ENCODE results near the gene SCRT2. TPM values are rescaled to one million over a fixed set of nuclear protein-coding genes. Genes with fewer than 3 reads are reported as not detected.

Gene SCRT2
- total and polyA plus RNA-seq, 2 donors from 2014 or later, result not detected

GRCh38 chr20:680638-681187 is 5.1 kb upstream of the SCRT2 start:
- Histone ChIP-seq H3K27me3 (ENCODE audit: control insufficient read depth, insufficient read depth, low read length) (peaks cover 2% of the 10 kb centered on the region), H3K36me3 (ENCODE audit: control insufficient read depth in 2 of 3, insufficient read depth in 3 of 3, low read length in 3 of 3) (no peaks in the 10 kb centered on the region), H3K27ac (ENCODE audit: low read depth in 2 of 2, low read length in 2 of 2) (no peak overlapping the region), H3K9me3 (ENCODE audit: control insufficient read depth in 2 of 3, insufficient read depth in 1 of 3, low read length in 3 of 3) (no peaks in the 10 kb centered on the region), H3K9ac (ENCODE audit: low read length in 3 of 3) (no peak overlapping the region), H3K4me3 (ENCODE audit: low read length in 3 of 3) (no peak overlapping the region), H3K4me1 (ENCODE audit: control insufficient read depth in 2 of 3, insufficient read depth in 2 of 3, low read depth in 1 of 3, low read length in 3 of 3) (peaks cover 0 to 3% (median 0%) of the 10 kb centered on the region in 3 donors)
- no peak for TF ChIP-seq CTCF (IDR thresholded peaks at IDR 0.05; ENCODE audit: borderline replicate concordance, extremely low read depth, insufficient read depth)
- FAIRE-seq (no peak), DNase-seq (no peak)
- intact Hi-C loops (cut with DNase I), result no loop called here

GRCh38 chr20:677957-678356 is 2.4 kb upstream of the SCRT2 start:
- peaks cover 2% of the 10 kb centered on the region for H3K27me3 ChIP-seq (ENCODE audit: control insufficient read depth, insufficient read depth, low read length)
- no peak overlapping the region for H3K27ac ChIP-seq (ENCODE audit: low read depth in 2 of 2, low read length in 2 of 2)
- DNase-seq (no peak), FAIRE-seq (no peak)
- no peak for TF ChIP-seq CTCF (IDR thresholded peaks at IDR 0.05; ENCODE audit: borderline replicate concordance, extremely low read depth, insufficient read depth)
- no peaks in the 10 kb centered on the region for H3K9me3 ChIP-seq (ENCODE audit: control insufficient read depth in 2 of 3, insufficient read depth in 1 of 3, low read length in 3 of 3)
- H3K4me1 ChIP-seq (ENCODE audit: control insufficient read depth in 2 of 3, insufficient read depth in 2 of 3, low read depth in 1 of 3, low read length in 3 of 3), result peaks cover 0 to 3% (median 0%) of the 10 kb centered on the region in 3 donors
- H3K4me3 ChIP-seq (ENCODE audit: low read length in 3 of 3), result no peak overlapping the region
- H3K9ac ChIP-seq (ENCODE audit: low read length in 3 of 3), result no peak overlapping the region
- H3K36me3 ChIP-seq (ENCODE audit: control insufficient read depth in 2 of 3, insufficient read depth in 3 of 3, low read length in 3 of 3), result no peaks in the 10 kb centered on the region
- intact Hi-C loops (cut with DNase I), result no loop called here

- Histone ChIP-seq H3K27me3 (ENCODE audit: control insufficient read depth, insufficient read depth, low read length) (peaks cover 2% of the 10 kb centered on the region), H3K4me1 (ENCODE audit: control insufficient read depth in 2 of 3, insufficient read depth in 2 of 3, low read depth in 1 of 3, low read length in 3 of 3) (peaks cover 0 to 3% (median 0%) of the 10 kb centered on the region in 3 donors), H3K9me3 (ENCODE audit: control insufficient read depth in 2 of 3, insufficient read depth in 1 of 3, low read length in 3 of 3) (no peaks in the 10 kb centered on the region), H3K4me3 (ENCODE audit: low read length in 3 of 3) (no peak overlapping the region), H3K36me3 (ENCODE audit: control insufficient read depth in 2 of 3, insufficient read depth in 3 of 3, low read length in 3 of 3) (no peaks in the 10 kb centered on the region), H3K9ac (ENCODE audit: low read length in 3 of 3) (no peak overlapping the region), H3K27ac (ENCODE audit: low read depth in 2 of 2, low read length in 2 of 2) (no peak overlapping the region)
- no peak for TF ChIP-seq CTCF (IDR thresholded peaks at IDR 0.05; ENCODE audit: borderline replicate concordance, extremely low read depth, insufficient read depth)
- FAIRE-seq (no peak), DNase-seq (no peak)
- intact Hi-C loops (cut with DNase I), result no loop called here
Observed at GRCh38 chr20:676967-677366, 1.4 kb upstream of the SCRT2 start.
